Eye (tissue), 1 donor: ENCODE measurements around the gene AJM1.
"Not testable (repeated sequence)": the region's sequence is repeated elsewhere in the genome, so short reads cannot be mapped to it uniquely, and the experiment has no call there.

Experiments used
- DNase-seq: peaks from one replicate; pipeline ENCODE4 v3.0.0-alpha.2; 2015

Gene AJM1

DNA sequence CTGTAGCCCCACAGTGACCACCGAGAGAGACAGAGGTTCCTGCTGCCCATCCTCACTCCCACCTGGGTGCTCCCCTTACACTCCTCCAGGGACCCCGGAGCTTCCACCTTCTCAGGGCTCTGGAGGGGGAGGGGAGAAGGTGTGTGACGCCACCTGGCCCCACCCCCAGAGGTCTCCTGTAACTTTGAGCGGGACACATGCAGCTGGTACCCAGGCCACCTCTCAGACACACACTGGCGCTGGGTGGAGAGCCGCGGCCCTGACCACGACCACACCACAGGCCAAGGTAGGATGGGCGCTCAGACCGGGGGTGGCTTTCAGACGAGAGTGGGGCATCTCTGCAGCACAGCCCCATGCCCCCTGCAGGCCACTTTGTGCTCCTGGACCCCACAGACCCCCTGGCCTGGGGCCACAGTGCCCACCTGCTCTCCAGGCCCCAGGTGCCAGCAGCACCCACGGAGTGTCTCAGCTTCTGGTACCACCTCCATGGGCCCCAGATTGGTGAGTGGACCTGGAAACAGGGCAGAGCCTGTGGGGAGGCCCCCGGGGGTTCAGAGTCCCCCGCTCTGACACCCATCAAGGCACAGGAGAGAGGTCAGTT lies 14.4 kb downstream of the AJM1 start:
- DNase-seq = no peak

DNA sequence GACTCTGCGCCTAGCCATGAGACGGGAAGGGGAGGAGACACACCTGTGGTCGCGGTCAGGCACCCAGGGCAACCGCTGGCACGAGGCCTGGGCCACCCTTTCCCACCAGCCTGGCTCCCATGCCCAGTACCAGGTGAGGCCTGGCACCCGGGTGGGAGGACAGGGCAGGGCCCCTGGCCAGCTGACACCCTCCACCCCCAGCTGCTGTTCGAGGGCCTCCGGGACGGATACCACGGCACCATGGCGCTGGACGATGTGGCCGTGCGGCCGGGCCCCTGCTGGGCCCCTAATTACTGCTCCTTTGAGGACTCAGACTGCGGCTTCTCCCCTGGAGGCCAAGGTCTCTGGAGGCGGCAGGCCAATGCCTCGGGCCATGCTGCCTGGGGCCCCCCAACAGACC lies 14.9 kb downstream of the AJM1 start:
- no peak for DNase-seq

DNA sequence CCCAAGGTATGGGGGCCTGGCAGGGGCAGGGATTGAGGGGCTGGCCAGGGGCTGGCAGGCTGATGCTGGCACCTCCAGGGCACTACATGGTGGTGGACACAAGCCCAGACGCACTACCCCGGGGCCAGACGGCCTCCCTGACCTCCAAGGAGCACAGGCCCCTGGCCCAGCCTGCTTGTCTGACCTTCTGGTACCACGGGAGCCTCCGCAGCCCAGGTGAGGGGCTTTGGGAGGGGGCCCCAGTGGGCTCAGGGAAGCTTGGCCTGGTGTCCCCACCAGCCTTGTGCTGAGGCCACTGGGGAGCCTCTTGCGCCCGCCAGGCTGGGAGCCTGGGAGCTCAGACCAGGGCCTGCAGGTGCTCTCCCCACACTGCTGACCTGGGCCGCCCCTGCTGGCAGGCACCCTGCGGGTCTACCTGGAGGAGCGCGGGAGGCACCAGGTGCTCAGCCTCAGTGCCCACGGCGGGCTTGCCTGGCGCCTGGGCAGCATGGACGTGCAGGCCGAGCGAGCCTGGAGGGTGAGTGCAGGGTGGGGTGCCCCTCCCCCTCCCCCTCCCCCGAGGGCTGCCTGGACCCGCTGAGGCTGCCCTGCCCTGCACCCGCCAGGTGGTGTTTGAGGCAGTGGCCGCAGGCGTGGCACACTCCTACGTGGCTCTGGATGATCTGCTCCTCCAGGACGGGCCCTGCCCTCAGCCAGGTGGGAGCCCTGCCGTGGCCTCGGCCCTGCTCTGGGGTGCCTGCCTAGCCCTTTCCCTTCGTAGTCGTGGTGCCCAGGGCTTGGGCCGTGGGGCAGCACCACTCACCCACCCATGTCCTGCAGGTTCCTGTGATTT lies 15.5 kb downstream of the AJM1 start:
- DNase-seq = no peak

DNA sequence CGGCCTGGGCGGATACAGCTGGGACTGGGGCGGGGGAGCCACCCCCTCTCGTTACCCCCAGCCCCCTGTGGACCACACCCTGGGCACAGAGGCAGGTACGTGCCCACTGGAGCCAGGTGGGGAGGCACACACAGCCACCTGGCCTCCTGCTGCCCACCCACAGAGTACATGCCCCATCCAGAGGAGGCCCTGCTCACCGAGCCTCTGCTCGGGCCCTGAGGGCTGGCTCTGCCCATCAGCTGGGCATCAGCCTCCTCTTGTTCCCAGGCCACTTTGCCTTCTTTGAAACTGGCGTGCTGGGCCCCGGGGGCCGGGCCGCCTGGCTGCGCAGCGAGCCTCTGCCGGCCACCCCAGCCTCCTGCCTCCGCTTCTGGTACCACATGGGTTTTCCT lies 16.2 kb downstream of the AJM1 start:
- no peak for DNase-seq

DNA sequence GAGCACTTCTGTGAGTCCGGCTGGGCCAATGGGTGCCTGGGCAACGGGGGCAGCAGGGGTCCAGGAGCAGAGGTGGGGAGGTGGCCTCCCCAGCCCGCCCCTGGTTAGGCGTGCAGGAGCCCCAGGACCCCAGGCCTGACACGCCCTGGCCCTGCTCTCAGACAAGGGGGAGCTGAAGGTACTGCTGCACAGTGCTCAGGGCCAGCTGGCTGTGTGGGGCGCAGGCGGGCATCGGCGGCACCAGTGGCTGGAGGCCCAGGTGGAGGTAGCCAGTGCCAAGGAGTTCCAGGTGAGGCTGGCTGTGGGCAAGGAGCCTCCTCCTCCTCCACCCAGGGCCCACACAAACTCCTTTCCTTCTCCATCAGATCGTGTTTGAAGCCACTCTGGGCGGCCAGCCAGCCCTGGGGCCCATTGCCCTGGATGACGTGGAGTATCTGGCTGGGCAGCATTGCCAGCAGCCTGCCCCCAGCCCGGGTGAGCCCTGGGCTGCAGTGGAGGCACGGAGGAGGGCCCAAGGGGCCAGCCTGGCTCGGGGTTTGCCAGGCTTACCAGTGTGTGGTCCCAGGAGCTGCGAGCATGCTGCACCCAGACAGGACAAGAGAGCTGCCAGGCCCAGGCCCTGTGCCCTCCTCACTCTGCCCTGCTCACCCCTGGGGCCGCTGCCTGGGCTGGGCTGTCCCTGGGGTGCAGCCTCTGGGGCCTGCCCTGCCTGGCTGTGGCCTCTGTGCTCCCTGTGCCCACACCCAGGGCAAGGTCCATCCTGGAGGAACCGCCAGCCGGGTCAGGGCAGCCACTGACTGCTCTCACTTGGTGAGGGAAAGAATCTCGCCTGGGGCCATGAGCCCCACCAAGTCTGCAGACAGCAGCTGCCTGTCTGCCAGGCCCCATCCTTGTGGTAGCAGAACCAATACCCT lies 16.8 kb downstream of the AJM1 start:
- no peak for DNase-seq

DNA sequence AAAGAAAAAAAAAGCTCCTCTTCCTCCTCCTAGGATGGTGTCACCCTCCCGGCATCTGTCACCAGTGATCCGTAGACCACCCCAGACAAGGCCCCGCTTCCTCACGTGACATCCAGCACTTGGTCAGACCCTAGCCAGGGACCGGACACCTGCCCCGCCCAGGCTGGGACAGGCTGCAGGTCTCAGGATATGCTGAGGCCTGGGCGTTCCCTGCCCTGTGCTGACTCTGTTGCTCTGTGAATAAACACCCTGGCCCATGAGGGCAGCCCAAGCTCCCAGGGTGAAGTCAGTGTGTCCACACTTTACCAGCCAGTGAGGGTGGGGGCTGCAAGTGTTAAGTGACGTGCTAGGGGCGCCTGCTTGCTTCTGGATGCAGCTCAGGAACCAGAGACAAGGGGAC lies 18.3 kb downstream of the AJM1 start:
- no peak for DNase-seq

DNA sequence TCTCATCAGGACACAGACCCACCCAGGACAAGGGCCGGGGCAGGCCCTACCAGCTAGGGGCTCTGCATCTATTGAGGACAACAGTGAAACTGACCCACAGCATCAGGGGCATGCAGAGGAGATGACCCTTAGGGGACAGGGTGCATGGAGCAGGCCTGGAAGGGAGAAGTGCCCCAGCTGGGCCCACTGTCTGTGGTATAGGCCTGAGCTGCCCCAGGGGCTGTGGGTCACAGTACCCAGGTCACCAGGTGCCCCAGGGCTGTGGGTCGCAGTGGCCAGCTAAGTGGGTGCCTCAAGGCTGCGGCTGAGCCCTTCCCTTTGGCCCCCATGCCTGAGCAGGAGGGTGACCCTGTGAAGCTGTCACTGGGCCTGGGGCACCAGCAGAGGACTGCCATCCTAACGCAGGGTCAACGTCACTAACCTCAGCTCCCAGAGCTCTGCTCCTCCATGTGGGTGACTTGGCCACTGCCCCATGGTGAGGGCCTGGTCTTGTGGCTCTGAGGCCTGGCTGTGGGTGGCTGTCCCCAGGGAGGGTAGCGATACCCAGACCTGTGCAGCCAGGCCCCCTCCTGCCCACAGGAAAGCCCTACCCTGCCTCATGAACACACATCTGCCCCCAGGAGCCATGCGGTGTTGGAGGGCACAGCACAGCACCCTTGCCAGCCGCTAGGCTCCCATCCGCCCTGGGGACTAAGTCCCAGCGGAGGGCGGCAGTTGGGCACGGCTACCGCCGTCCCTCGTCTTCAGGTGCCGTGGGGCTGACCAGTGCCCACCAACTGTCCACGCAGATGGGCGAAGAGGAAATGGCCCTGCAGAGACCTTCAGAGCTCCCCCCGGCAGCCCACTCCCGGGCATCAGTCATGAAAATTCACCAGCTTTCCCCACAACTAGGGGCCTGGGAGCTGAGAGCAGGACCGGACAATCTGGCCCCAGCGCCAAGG lies 18.9 kb downstream of the AJM1 start:
- DNase-seq = no peak

DNA sequence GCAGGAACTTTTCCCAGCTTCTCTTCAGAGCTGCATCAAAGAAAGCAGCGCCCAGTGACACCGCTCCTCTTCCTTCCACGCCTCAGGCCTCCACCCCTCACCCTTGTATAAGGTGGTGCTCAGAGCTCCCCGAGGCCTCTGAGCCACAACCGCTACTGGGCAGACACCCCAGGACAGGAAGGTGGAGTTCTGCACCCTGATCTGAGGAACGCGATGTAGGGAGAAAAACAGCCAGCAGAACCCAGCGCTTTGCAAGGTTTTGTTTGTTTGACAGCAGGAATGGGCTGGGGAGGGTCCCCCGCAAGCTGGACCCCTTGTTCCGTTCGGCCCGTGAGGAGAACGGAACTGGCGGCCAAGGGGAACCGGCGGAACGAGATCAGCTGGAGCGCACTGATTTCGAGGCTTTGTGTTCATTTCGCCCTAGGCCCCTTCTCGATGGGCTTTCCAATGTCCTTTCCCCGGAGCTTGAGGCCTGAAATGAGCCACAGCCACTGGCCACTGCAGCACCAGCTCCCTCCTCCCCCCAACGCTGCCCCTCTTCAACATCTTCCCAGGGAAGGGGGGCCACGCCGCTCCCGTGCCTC lies 19.7 kb downstream of the AJM1 start:
- no peak for DNase-seq

DNA sequence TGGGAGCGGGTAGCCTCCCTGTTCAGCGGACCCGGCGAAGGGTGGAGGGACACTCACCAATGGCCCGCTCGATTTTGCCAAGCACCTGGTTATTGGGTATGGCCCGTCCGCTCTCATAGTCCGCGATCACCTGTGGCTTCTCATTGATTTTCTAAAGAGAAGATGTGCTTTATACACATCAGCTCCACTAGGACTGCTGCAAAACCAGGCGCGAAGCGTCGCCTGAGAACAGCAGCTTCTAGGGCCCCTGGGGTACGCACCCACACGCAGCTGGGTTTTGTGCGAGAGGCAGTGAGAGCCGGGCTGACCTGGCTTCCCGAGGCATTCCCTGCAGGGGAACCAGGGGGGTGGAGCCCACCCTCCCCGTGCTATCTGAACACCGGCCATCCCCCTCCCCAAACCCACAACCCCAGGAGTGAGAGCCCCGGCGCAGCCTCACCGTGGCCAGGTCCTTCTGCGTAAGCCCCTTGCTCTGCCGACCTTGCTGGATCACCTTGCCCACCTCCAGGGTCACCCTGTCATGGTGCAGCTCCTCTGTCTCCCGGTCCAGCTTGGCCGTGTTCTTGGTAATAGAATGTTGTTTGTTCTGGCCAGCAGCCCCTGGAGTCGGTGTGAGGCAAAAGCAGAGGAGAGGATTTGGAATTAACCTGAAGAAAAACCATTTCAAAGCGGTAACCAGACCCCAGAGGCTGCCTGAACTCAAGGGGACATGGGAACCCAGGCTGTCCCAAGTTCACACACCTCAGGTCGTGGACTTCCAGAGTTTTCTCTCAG lies 20.8 kb downstream of the AJM1 start:
- no peak for DNase-seq

DNA sequence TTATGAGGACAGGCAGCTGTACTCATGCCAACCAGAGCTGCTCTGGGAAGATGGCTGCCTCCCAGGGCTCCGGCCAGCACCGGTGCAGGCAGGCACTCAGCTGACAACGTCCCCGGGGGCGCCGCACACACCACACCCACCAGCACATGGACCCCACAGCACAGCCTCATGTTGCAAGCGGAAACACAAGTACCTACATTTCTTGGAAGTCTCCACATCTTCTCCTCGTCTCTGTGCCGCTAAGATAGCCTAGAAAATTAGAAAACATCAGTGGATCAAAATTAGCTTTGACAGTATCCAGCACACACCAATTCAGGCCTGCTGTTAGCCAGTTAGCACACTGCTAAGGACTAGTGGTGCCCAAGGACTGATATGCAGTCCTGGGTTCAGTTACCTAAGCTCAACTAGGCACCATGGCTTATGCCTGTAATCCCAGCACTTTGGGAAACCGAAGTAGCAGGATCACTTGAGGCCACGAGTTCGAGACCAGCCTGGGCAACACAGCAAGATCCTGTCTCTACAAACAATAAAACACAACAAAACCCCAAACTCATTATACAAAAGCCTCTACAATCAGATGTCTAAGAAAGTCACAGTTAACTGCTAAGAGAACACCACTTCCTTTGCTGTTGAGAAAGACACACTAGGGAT lies 21.5 kb downstream of the AJM1 start:
- DNase-seq = no peak

DNA sequence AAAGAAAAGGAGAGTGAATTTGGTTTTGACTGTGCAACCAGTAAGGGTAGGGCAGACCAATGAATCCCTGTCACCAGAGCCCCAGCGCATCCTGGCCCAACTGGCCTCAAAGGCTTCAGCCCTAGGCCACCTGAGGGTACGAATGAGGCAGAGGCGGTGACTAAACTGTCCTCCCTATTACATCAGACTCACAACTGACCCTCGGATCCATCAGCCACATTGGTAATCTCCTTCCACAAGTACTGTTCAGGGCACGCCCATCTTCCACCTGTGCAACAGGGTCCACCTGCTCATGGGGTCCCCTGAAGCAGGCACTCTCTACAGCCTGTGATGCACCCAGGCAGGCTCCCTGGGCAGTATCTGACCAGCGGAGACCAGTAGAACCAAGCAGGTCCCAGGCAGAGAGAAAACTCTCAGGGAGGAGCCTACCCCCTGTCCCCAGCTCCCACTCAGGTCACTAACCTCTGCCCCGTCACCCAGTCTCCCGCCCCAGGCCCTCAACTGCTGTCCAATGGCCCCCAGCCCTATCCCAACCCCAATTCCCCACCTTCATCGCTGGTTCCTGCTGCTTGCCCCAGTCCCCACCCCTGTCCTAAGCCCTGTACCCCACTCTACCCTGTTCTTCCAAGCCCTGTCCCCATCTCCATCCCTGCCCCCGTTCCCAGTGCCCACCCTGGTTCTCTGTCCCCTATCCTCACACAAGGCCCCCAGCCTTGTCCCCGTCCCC lies 22.9 kb downstream of the AJM1 start:
- no peak for DNase-seq

DNA sequence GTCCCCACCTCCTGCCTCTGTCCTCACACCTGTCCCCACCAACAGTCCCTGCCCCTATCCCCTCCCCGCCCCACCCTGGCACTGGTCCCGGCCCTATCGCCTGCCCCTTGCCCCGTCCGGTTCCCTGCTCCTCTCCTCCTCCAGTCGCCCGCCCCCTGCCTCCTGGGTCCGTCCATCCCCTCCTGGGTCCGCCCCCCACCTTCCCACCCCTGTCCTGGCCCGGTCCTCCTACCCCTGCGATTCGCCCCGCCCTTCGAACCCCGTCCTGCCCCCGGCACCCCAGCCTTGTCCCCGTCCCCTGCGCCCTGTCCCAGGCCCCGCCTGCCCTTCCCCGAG lies 23.5 kb downstream of the AJM1 start:
- DNase-seq = no peak

DNA sequence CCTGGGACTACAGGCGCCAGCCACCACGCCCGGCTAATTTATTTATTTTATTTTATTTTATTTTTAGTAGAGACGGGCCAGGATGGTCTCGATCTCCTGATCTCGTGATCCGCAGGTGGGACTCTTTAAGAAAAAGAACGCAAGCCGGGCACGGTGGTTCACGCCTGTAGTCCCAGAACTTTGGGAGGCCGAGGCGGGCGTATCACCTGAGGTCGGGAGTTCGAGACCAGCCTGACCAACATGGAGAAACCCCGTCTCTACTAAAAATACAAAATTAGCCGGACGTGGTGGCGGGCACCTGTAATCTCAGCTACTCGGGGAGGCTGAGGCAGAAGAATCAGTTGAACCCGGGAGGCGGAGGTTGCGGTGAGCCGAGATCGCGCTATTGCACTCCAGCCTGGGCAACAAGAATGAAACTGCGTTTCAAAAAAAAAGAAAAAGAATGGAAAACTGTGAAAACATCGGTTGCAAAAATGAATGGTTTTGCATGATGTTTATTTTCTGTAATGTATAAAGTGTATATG lies 24.7 kb downstream of the AJM1 start:
- DNase-seq = not testable (repeated sequence)

DNA sequence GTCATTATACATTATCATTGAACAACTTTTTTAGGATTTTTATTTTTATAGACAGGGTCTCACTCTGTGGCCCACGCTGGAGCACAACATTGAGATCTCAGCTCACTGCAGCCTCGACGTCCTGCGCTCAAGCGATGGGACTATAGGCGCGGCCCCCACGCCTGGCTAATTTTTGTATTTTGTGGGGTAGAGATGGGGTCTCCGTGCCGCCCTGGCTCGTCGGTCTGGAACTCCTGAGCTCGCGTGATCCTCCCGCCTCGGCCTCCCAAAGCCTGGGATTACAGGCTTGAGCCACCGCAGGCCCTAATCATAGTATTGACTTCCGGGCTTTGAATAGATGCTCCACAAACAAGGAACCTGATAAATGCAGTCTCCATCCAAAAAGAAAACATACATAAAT lies 25.2 kb downstream of the AJM1 start:
- DNase-seq = no peak

DNA sequence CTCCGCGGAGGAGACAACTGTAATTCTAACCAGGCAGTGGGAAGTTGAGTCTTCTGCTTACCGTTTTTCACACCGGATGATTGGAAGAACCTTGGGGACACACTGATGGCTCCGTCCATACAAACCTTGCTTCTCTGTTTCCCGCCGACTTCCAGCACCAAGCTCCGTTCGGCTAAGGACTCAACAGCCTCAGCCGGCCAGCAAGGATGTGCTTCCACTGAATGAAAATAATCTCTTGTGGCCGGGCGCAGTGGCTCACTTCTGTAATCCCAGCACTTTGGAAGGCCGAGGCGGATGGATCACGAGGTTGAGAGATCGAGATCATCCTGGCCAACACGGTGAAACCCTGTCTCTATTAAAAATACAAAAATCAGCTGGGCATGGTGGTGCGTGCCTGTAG lies 25.6 kb downstream of the AJM1 start:
- no peak for DNase-seq

DNA sequence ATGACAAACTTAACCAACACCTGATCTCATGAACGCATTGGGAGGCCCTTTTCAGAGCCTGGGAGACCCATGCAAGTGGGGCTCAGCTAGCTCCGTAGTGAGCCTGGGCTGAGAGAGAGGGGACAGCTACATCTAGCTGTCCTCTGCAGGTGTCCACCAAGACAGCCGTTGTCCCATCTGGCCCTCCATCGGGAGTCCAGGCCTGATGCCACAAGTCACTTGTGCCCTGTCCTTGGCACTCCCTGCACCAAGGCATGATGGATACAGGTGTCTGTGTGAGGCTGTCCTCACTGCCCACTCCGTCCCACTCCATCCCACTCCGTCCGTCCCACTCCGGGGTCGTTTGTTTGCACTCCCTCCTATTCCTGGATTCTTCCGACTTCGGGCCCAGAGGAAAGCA lies 26.4 kb downstream of the AJM1 start:
- DNase-seq = no peak

DNA sequence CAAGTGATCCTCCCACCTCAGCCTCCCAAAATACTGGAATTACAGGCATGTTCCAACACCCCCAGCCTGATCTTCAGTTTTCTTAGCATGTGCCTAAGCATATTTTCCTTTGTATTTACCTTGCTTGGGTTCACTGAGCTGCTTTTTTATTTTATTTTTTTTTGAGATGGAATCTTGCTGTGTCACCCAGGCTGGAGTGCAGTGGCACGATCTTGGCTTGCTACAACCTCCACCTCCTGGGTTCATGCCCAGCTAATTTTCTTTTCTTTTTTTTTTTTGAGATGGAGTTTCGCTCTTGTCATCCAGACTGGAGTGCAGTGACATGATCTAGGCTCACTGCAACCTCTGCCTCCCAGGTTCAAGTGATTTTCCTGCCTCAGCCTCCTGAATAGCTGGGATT lies 27.3 kb downstream of the AJM1 start:
- DNase-seq = not testable (repeated sequence)

DNA sequence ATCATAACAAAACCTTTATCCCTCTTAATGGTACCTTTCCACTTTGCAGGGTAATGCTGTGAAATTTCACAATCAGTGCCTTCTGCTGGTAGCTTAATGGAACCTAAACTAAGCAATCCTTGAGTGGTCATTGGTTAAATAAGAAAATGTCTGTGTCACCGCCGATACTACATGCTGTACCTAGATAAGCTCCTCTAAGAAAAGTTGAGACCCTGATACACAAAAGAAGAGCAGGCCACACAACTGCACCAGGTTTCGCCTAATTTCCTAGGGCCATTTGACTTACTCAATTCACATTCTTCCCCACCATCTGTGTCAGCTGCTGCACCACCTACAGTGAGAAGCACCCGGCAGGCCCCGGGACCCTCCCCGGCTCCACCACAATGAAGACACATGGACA lies 32.9 kb downstream of the AJM1 start:
- no peak for DNase-seq

DNA sequence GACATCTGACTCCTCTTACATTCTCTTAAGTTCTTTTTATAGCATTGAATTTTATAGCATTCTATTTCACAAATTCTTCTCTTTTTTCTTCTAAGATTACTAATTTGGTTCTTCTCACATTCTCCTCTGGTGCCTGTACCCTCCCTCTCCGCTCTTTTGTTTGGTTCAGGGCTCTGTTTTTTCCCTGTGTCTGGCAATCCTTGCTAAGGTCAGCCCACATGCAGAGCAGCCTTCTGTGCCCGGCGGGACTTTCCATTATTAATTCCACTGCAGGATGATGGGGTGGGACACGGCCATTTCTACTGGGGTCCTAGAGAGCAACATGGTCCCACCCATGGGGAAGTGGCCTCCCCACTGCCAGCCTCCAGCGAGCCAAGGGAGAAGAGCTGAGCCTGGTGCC lies 34.2 kb downstream of the AJM1 start:
- DNase-seq = no peak

DNA sequence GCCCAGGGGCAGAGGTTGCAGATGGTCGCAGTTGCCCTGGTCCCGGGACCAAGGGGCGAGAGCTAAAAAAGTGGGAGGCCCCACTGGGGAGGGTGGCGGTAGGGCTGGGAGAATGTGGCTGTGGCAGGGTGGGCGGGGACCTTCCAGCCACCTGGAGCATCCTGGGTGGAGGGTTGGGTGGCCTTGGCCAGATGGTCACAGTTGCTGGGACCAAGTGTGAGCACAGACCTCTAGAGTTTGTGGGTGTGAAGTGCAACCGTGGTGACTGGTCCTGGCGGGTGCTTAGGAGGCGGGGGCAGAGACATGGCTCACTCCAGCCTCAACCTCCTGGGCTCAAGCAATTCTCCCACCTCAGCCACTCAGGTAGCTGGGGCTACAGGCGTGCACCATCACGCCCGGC lies 38.4 kb downstream of the AJM1 start:
- DNase-seq = no peak
